Urinary bladder (tissue), 4 donors: ENCODE measurements around the gene PCYT1A. TPM values are rescaled to one million over a fixed set of nuclear protein-coding genes. Genes with fewer than 3 reads are reported as not detected.

Experiments
- DNase-seq: peaks from one replicate; pipeline ENCODE4 v3.0.0-alpha.2; 2015; ENCODE audit errors: extremely low spot score
- H3K27ac ChIP-seq: one replicate; pipeline ENCODE4 v1.5.1; 2013; ENCODE audit warnings: low read depth, mild to moderate bottlenecking, moderate library complexity
- H3K36me3 ChIP-seq: one replicate; pipeline ENCODE4 v1.6.1; 2013; ENCODE audit warnings: mild to moderate bottlenecking, moderate library complexity; ENCODE audit not compliant: insufficient read depth
- H3K4me1 ChIP-seq: one replicate; pipeline ENCODE4 v1.6.1; 2013; ENCODE audit warnings: mild to moderate bottlenecking, moderate library complexity; ENCODE audit not compliant: insufficient read depth
- H3K4me3 ChIP-seq: one replicate; pipeline ENCODE4 v1.5.1; 2013; ENCODE audit warnings: low read depth, low read length
- WGBS: extraction: QIAGEN DNeasy Blood & Tissue Kit; methylation state at CpG from one replicate; pipeline ENCODE4 v1.1.7; 2013; 5-methylcytosine and 5-hydroxymethylcytosine counted together
- polyA plus RNA-seq: library from polyadenylated mRNA; stranded (reverse); fragments of 200-250 nt; gene quantifications from one replicate; pipeline ENCODE4 v1.2.3, GENCODE V29; 2013
- total RNA-seq: library from RNA; depleted of rRNA; stranded (reverse); fragments of >200 nt; gene quantifications from one replicate; pipeline ENCODE4 v1.2.3, GENCODE V29; 2014
- donor health status: healthy with polysubstance abuse.
- donor health status: healthy.

Gene PCYT1A
- total and polyA plus RNA-seq, 2 donors = 33.2 to 43.0 TPM

DNA sequence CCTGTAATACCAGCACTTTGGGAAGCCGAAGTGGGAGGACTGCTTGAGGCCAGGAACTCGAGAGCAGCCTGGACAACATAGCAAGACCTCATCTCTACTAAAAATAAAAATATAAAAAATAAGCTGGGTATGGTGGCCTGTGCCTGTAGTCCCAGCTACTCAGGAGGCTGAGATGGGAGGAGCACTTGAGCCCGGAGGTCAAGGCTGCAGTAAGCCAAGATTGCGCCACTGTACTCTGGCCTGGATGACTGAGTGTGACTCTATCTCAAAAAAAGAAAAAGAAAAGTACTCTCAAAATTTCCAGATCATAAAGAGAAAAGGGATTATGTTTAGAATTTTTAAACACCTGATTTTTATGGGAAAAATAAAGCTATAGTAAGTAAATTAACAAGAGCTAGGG lies 47.1 kb downstream of the PCYT1A start:
- DNase-seq = no peak
- Histone ChIP-seq H3K4me3 (no peak overlapping the region), H3K4me1 (no peaks in the 10 kb centered on the region), H3K36me3 (peaks cover 3% of the 10 kb centered on the region), H3K27ac (no peak overlapping the region)
- 83% methylated on average over 4 of the region's 4 CpGs for WGBS

GRCh38 chr3:196238612-196239560 lies 48.6 kb downstream of the PCYT1A start:
- no peak overlapping the region for H3K4me3 ChIP-seq
- peaks cover 3% of the 10 kb centered on the region for H3K36me3 ChIP-seq
- DNase-seq = no peak
- 63% methylated on average over 14 of the region's 14 CpGs for WGBS
- no peaks in the 10 kb centered on the region for H3K4me1 ChIP-seq
- H3K27ac ChIP-seq = no peak overlapping the region

GRCh38 chr3:196237203-196237602 lies 50.3 kb downstream of the PCYT1A start:
- no peaks in the 10 kb centered on the region for H3K4me1 ChIP-seq
- no peak for DNase-seq
- no peak overlapping the region for H3K4me3 ChIP-seq
- 89% methylated on average over 5 of the region's 5 CpGs for WGBS
- peaks cover 3% of the 10 kb centered on the region for H3K36me3 ChIP-seq
- H3K27ac ChIP-seq = no peak overlapping the region

GRCh38 chr3:196236223-196236622 lies 51.3 kb downstream of the PCYT1A start:
- 88% methylated on average over 8 of the region's 8 CpGs for WGBS
- Histone ChIP-seq H3K4me3 (no peak overlapping the region), H3K4me1 (no peaks in the 10 kb centered on the region), H3K36me3 (no peaks in the 10 kb centered on the region), H3K27ac (no peak overlapping the region)
- DNase-seq = no peak

DNA sequence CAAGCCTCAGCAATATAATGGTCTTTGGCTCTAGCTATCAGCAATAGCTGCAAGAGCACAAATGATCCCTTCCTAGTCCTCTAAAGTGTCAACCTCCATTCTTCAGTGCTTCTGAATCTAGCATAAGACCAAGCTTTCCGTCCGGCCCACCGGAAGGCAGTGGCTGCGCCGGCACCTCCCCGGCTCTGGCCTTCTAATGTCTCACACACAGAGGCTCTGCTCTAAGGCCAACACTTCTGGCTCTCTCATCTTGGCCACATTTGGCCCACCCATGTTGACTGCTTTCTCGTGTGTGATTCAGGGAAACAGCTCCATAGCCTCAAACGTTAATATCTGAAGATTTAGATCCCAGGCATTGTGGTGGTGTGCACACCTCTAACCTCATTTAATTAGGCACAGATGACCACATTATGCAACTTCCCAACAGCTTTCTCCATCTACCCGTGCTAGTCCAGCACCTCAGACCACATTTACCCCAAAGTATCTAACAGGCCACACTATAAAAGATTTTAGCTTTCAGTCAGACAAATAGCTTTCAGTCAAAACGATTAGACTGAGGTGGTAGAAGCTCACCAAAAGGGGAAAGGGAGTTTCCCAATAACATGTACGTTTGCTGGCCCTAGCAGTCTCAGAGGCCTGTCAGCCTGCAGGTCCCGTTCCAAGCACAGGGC lies 51.9 kb downstream of the PCYT1A start:
- no peaks in the 10 kb centered on the region for H3K36me3 ChIP-seq
- no peak overlapping the region for H3K27ac ChIP-seq
- H3K4me3 ChIP-seq = no peak overlapping the region
- WGBS = 72% methylated on average over 12 of the region's 12 CpGs
- no peak for DNase-seq
- no peaks in the 10 kb centered on the region for H3K4me1 ChIP-seq

DNA sequence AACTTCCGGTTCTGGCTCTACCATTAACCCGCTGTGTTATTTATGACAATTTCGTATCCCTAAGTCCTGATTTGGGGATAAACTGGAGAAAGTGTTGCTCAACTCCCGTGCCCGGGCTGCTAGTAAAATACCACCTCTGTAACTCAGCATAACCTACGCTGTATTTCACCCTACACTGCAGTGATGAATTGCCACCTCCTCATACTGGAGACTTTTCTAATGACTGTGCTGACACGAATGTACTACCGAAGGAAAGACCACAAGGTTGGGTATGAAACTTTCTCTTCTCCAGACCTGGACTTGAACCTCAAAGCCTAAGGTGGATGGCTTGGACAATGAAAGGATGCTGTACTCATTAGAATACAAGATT lies 54.7 kb downstream of the PCYT1A start:
- no peaks in the 10 kb centered on the region for H3K4me1 ChIP-seq
- no peak overlapping the region for H3K4me3 ChIP-seq

DNA sequence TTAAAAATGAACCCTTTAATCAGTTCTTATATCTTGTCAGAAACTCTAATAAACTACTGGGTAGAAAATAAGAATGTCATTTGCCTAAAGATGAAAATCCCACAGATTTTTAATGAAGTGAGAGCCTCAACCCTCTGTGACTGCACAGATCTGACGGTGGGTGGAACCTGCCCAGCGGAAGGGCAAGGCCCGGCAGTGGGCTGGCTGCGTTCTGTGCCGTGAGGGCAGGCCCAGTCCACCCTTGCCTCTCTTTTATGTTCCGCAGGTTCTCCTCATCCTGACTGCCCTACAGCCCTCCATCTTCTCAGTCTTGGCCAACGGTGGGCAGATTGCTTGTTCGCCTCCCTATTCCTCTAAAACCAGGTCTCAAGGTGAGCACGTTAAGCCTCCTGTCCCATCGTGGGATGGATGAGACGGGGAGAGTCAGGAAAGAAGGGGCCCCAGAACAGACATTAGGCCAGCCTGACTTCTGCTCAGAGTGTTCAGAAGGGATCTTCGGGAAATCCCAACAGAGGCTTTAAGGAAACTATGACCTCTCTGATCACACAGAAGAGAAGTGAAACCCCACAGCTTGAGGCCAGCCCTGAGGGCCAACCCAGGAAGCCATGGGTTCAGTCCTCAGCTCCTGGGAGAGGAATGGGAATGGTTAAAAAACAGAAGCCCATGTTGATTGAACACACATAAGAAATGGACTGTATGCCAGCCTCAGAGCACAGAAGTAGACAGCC lies 55.2 kb downstream of the PCYT1A start:
- no peaks in the 10 kb centered on the region for H3K36me3 ChIP-seq
- WGBS = 92% methylated on average over 12 of the region's 12 CpGs
- no peak for DNase-seq
- no peaks in the 10 kb centered on the region for H3K4me1 ChIP-seq
- H3K4me3 ChIP-seq = no peak overlapping the region
- H3K27ac ChIP-seq = no peak overlapping the region

More for the DNA sequence above, 54.7 kb downstream of the PCYT1A start:
- WGBS = 86% methylated on average over 8 of the region's 8 CpGs
- no peak for DNase-seq
- no peak overlapping the region for H3K27ac ChIP-seq
- H3K36me3 ChIP-seq = no peaks in the 10 kb centered on the region

- no peak overlapping the region for H3K4me3 ChIP-seq
- H3K4me1 ChIP-seq = no peaks in the 10 kb centered on the region
- no peaks in the 10 kb centered on the region for H3K36me3 ChIP-seq
- H3K27ac ChIP-seq = no peak overlapping the region
- WGBS = 51% methylated on average over 24 of the region's 24 CpGs
- no peak for DNase-seq
Observed at GRCh38 chr3:196227629-196228493, 59.7 kb downstream of the PCYT1A start.

DNA sequence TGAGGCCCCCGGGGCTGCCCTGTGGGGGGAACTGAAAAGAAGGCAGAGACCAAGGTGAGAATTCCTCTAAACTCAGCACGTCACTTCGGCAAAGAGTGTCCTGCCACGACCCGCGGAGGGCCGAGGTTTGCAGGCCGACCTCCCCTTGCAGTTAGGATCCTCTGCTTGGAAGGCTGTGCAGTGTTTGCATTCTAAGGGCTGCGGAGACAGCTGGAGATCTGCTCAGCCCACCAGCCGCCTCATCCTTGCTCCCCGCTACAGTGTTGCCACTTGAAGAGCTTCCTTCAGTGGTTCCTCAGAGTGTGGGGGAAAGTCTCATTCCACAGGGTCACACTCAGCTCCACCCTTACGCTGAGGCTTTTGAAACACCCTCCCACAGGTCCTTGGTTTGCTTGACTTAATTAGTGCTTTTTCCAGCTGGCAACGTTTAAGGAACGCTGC lies 60.4 kb downstream of the PCYT1A start:
- Histone ChIP-seq H3K4me3 (no peak overlapping the region), H3K36me3 (no peaks in the 10 kb centered on the region), H3K4me1 (no peaks in the 10 kb centered on the region), H3K27ac (no peak overlapping the region)
- DNase-seq = no peak
- WGBS = 80% methylated on average over 14 of the region's 14 CpGs

GRCh38 chr3:196225763-196226364 lies 61.7 kb downstream of the PCYT1A start:
- no peaks in the 10 kb centered on the region for H3K36me3 ChIP-seq
- WGBS = 90% methylated on average over 15 of the region's 15 CpGs
- H3K4me3 ChIP-seq = no peak overlapping the region
- no peaks in the 10 kb centered on the region for H3K4me1 ChIP-seq
- H3K27ac ChIP-seq = no peak overlapping the region
- no peak for DNase-seq

- Histone ChIP-seq H3K27ac (no peak overlapping the region), H3K4me1 (no peaks in the 10 kb centered on the region), H3K36me3 (no peaks in the 10 kb centered on the region), H3K4me3 (no peak overlapping the region)
- DNase-seq = no peak
- WGBS = 93% methylated on average over 10 of the region's 10 CpGs
Observed at GRCh38 chr3:196225086-196225485, 62.4 kb downstream of the PCYT1A start.

DNA sequence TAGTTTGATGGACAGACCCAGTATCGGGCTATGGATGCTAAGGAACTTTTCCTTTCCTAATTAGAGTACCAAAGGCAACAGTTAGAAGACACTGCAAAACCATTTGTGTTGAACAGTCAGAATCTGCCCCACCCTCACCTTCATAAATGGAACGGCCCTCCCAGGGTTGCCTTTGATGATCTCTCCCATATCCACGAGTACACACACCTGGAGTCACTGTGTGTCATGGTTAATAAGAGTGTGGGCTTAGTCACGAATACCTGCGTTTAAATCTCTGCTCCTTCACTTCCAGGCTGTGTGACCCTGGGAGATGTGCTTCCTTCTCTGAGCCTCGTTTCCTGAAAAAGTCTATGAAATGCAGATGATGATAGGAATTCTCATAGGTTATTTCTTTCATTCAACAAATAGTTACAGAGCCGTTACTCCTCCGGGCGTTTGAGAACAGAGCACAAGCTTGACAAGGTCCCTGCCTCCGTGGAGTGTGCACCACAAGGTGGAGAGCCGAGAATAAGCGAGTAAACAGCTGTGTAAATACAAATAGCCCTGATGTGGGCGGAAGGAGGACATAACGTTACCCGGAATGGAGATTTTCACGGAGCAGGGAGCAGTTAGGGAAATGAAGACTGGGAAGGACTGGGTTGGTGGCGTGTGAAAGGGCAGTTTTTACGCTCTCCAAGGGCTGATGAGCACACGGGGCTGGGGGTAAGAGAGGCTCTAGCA lies 64.5 kb downstream of the PCYT1A start:
- 60% methylated on average over 19 of the region's 19 CpGs for WGBS
- Histone ChIP-seq H3K4me1 (no peaks in the 10 kb centered on the region), H3K27ac (no peak overlapping the region), H3K4me3 (no peak overlapping the region), H3K36me3 (no peaks in the 10 kb centered on the region)
- no peak for DNase-seq
